Keratinocyte (primary cell): Measurements from ENCODE around the gene GLI2. TPM values are rescaled to one million over a fixed set of nuclear protein-coding genes. Genes with fewer than 3 reads are reported as not detected.

Source experiments
- DNase-seq: peaks from one replicate; pipeline ENCODE4 v3.0.0-alpha.2; 2011; ENCODE audit warnings: low read depth, missing footprints, low spot score
- FAIRE-seq: peaks from 2 replicates; lab custom pipeline; 2011; peaks lifted over from hg19 to GRCh38; lab: Jason Lieb, UNC
- H2AFZ ChIP-seq: 2 replicates; pipeline ENCODE4 v1.6.0; 2012; ENCODE audit warnings: low read length, control low read depth, inconsistent platforms; ENCODE audit not compliant: control insufficient read depth
- H3K27ac ChIP-seq: 2 replicates; pipeline ENCODE4 v1.5.1; 2011; ENCODE audit warnings: low read length; ENCODE audit not compliant: control insufficient read depth, insufficient read depth
- H3K27me3 ChIP-seq: 3 replicates; pipeline ENCODE4 v1.6.0; 2011; ENCODE audit warnings: low read length; ENCODE audit not compliant: control insufficient read depth, insufficient read depth; ENCODE audit errors: extremely low read depth
- H3K36me3 ChIP-seq, 2 experiments: 2 replicates in 1 of 2; 3 replicates in 1 of 2; pipeline ENCODE4 v1.5.1; 2011; ENCODE audit warnings: low read length in 2 of 2, mild to moderate bottlenecking in 1 of 2; ENCODE audit not compliant: control insufficient read depth in 2 of 2, insufficient read depth in 2 of 2; ENCODE audit errors: extremely low read depth in 1 of 2
- H3K4me1 ChIP-seq: 3 replicates; pipeline ENCODE4 v1.5.1; 2011; ENCODE audit warnings: low read length; ENCODE audit not compliant: control insufficient read depth, insufficient read depth; ENCODE audit errors: extremely low read depth
- H3K4me2 ChIP-seq: 3 replicates; pipeline ENCODE4 v1.6.0; 2011; ENCODE audit warnings: low read depth, low read length; ENCODE audit not compliant: control insufficient read depth, insufficient read depth; ENCODE audit errors: extremely low read depth
- H3K4me3 ChIP-seq, 3 experiments: fragments of 200-600 bp in 1 of 3; sonication (generic) in 1 of 3; 2 replicates in 2 of 3; 3 replicates in 1 of 3; pipeline ENCODE4 v1.5.1; 2011 to 2016; ENCODE audit warnings: low read length in 3 of 3, mild to moderate bottlenecking in 3 of 3, control low read depth in 2 of 3, inconsistent platforms in 1 of 3, low read depth in 1 of 3, mixed read lengths in 1 of 3, mixed run types in 1 of 3, moderate library complexity in 1 of 3; ENCODE audit not compliant: control insufficient read depth in 2 of 3, insufficient read depth in 2 of 3; ENCODE audit errors: extremely low read depth in 1 of 3
- H3K79me2 ChIP-seq: 2 replicates; pipeline ENCODE4 v1.6.0; 2012; ENCODE audit warnings: low read length; ENCODE audit not compliant: control insufficient read depth, insufficient read depth
- H3K9ac ChIP-seq: 3 replicates; pipeline ENCODE4 v1.6.0; 2011; ENCODE audit warnings: low read length; ENCODE audit not compliant: control insufficient read depth, insufficient read depth; ENCODE audit errors: extremely low read depth
- H3K9me1 ChIP-seq: 3 replicates; pipeline ENCODE4 v1.6.0; 2011; ENCODE audit warnings: low read length; ENCODE audit not compliant: control insufficient read depth, insufficient read depth; ENCODE audit errors: extremely low read depth
- H3K9me3 ChIP-seq: 2 replicates; pipeline ENCODE4 v1.5.1; 2012; ENCODE audit warnings: low read depth, low read length; ENCODE audit not compliant: control insufficient read depth
- H4K20me1 ChIP-seq: 3 replicates; pipeline ENCODE4 v1.6.0; 2011; ENCODE audit warnings: low read length; ENCODE audit not compliant: control insufficient read depth, insufficient read depth; ENCODE audit errors: extremely low read depth
- CTCF ChIP-seq, 3 experiments: IDR thresholded peaks in 1 of 3; conservative IDR thresholded peaks in 1 of 3; optimal IDR thresholded peaks in 1 of 3; 2 replicates in 2 of 3; 3 replicates in 1 of 3; pipeline versions ENCODE3 to v1.5.1; 2011; ENCODE audit warnings: low read length in 3 of 3, mild to moderate bottlenecking in 3 of 3, moderate library complexity in 2 of 3, control low read depth in 1 of 3, inconsistent platforms in 1 of 3; ENCODE audit not compliant: insufficient read depth in 2 of 3; ENCODE audit errors: extremely low read depth in 1 of 3
- EZH2 ChIP-seq: IDR thresholded peaks from one replicate; pipeline ENCODE4 v1.6.1; 2012; ENCODE audit warnings: inconsistent platforms, mild to moderate bottlenecking, low read length, moderate library complexity
- dilution Hi-C: fragments of 300-500 bp; cut with MboI; formaldehyde crosslinking; loops from one replicate; pipeline ENCODE4 v1.7.0; 2020; ENCODE audit warnings: low sequenced_read_pairs; ENCODE audit not compliant: extremely low pct_ligation_motif_present
- polyA plus RNA-seq, 5 experiments: library from polyadenylated mRNA; depleted of rRNA in 3 of 5; stranded (reverse) in 3 of 5; stranded (forward) in 1 of 5; unstranded in 1 of 5; fragments of >200 nt; gene quantifications; 1 replicate in 1 of 5; 2 replicates in 3 of 5; 3 replicates in 1 of 5; pipeline versions ENCODE4 v1.2.1 to v1.2.3, GENCODE V29; 2011 to 2012; ENCODE audit warnings: missing spikeins in 2 of 5, low read depth in 1 of 5, low replicate concordance in 1 of 5

The GLI2 gene
- polyA plus RNA-seq, 1 donor (not counting 4 experiments of a cell fraction or from before 2014, with no cell fraction given): 0.04 TPM

GRCh38 chr2:120715353-120715752 lies 20.3 kb upstream of the GLI2 start:
- dilution Hi-C loops: no loop called here
- no peak for FAIRE-seq
- H3K36me3 ChIP-seq: no peaks in the 10 kb centered on the region
- H3K27ac ChIP-seq: no peak overlapping the region
- H3K4me1 ChIP-seq: peaks cover 20% of the 10 kb centered on the region
- H3K9me3 ChIP-seq: no peaks in the 10 kb centered on the region
- no peaks in the 10 kb centered on the region for H3K27me3 ChIP-seq
- no peaks in the 10 kb centered on the region for H4K20me1 ChIP-seq
- no peak overlapping the region for H2AFZ ChIP-seq
- no peaks in the 10 kb centered on the region for H3K79me2 ChIP-seq
- no peak for TF ChIP-seq EZH2
- no peak for TF ChIP-seq CTCF (optimal IDR thresholded peaks at IDR 0.05 in 1 of 3, IDR thresholded peaks at IDR 0.05 in 1 of 3, conservative IDR thresholded peaks at IDR 0.05 in 1 of 3; ENCODE audit: extremely low read depth in 1 of 3, insufficient read depth in 2 of 3, low read length in 3 of 3)
- DNase-seq: no peak
- no peak overlapping the region for H3K9ac ChIP-seq
- no peak overlapping the region for H3K4me3 ChIP-seq
- no peak overlapping the region for H3K4me2 ChIP-seq
- no peaks in the 10 kb centered on the region for H3K9me1 ChIP-seq

- TF ChIP-seq EZH2: no peak
- TF ChIP-seq CTCF (optimal IDR thresholded peaks at IDR 0.05 in 1 of 3, IDR thresholded peaks at IDR 0.05 in 1 of 3, conservative IDR thresholded peaks at IDR 0.05 in 1 of 3; ENCODE audit: extremely low read depth in 1 of 3, insufficient read depth in 2 of 3, low read length in 3 of 3): no peak
- no peak overlapping the region for H2AFZ ChIP-seq
- FAIRE-seq: no peak
- no peaks in the 10 kb centered on the region for H3K9me3 ChIP-seq
- no peaks in the 10 kb centered on the region for H3K36me3 ChIP-seq
- no peaks in the 10 kb centered on the region for H3K9me1 ChIP-seq
- H3K4me3 ChIP-seq: no peak overlapping the region
- H3K4me1 ChIP-seq: peaks cover 20% of the 10 kb centered on the region
- no peak for DNase-seq
- H3K27me3 ChIP-seq: no peaks in the 10 kb centered on the region
- no peaks in the 10 kb centered on the region for H4K20me1 ChIP-seq
- H3K4me2 ChIP-seq: no peak overlapping the region
- no peak overlapping the region for H3K27ac ChIP-seq
- no peaks in the 10 kb centered on the region for H3K79me2 ChIP-seq
- dilution Hi-C loops: no loop called here
- no peak overlapping the region for H3K9ac ChIP-seq
Measured at GRCh38 chr2:120715941-120716340, 19.7 kb upstream of the GLI2 start.
